Caco-2 (cell line): ENCODE data around the gene DCPS. TPM values are rescaled to one million over a fixed set of nuclear protein-coding genes. Genes with fewer than 3 reads are reported as not detected.
A peak's percentile ranks its signal among the peaks of the same experiment; 100 is the strongest.

Experiments
- BruUV-seq: library from RNA; stranded (reverse); fragments of 400-500 nt; replicated peaks from 2 replicates; lab custom pipeline; 2021; lab: Mats Ljungman, UMichigan
- CTCF ChIA-PET: fragments of 300-600 bp; sonication (Branson Sonifier 250); formaldehyde crosslinking; loops from one replicate; lab custom pipeline; 2022; ENCODE audit warnings: antibody characterized with exemption; lab: Charles Lee
- POLR2A ChIA-PET: fragments of 300-600 bp; sonication (Branson Sonifier 250); formaldehyde crosslinking; loops from one replicate; lab custom pipeline; 2022; ENCODE audit warnings: antibody characterized with exemption; lab: Charles Lee
- DNase-seq, 2 experiments: peaks; one replicate each; pipeline versions ENCODE4 v3.0.0 to v3.0.0-alpha.2; 2020 to 2022
- H3K27me3 ChIP-seq: replicated peaks from 2 replicates; pipeline ENCODE4 v1.6.0; 2011; ENCODE audit warnings: low read length; ENCODE audit not compliant: control insufficient read depth, insufficient read depth
- H3K36me3 ChIP-seq: 2 replicates; pipeline ENCODE4 v1.5.1; 2011; ENCODE audit warnings: low read length; ENCODE audit not compliant: control insufficient read depth, insufficient read depth
- H3K4me1 ChIP-seq: fragments of 250-450 bp; sonication (Bioruptor Pico); 2 replicates; pipeline ENCODE4 v1.5.1; 2020; ENCODE audit warnings: mild to moderate bottlenecking
- H3K4me3 ChIP-seq: 2 replicates; pipeline ENCODE4 v1.5.1; 2011; ENCODE audit warnings: low read depth, mild to moderate bottlenecking, control low read depth, low read length
- H3K9me3 ChIP-seq: fragments of 250-450 bp; sonication (Bioruptor Pico); 2 replicates; pipeline ENCODE4 v1.5.1; 2020; ENCODE audit warnings: mild to moderate bottlenecking, moderate library complexity
- H3K27ac Mint-ChIP-seq: one replicate; pipeline ENCODE4 v1.8.0; 2022; ENCODE audit warnings: mixed read lengths; ENCODE audit not compliant: unreplicated experiment
- H3K27me3 Mint-ChIP-seq: one replicate; pipeline ENCODE4 v1.8.0; 2022; ENCODE audit warnings: mixed read lengths; ENCODE audit not compliant: insufficient read depth, unreplicated experiment
- H3K36me3 Mint-ChIP-seq: one replicate; pipeline ENCODE4 v1.8.0; 2022; ENCODE audit warnings: mild to moderate bottlenecking, mixed read lengths; ENCODE audit not compliant: insufficient read depth, unreplicated experiment
- H3K4me1 Mint-ChIP-seq: one replicate; pipeline ENCODE4 v1.8.0; 2022; ENCODE audit warnings: low read depth, mixed read lengths; ENCODE audit not compliant: unreplicated experiment
- H3K4me3 Mint-ChIP-seq: one replicate; pipeline ENCODE4 v1.8.0; 2022; ENCODE audit warnings: mild to moderate bottlenecking, moderate library complexity, mixed read lengths; ENCODE audit not compliant: unreplicated experiment
- H3K9me3 Mint-ChIP-seq: one replicate; pipeline ENCODE4 v1.8.0; 2022; ENCODE audit warnings: mixed read lengths; ENCODE audit not compliant: unreplicated experiment
- intact Hi-C: fragments of 100-400 bp; cut with micrococcal nuclease; formaldehyde crosslinking; loops from one replicate; pipeline ENCODE4 v1.10.0; 2022; ENCODE audit not compliant: unreplicated experiment
- total RNA-seq: library from RNA; stranded (reverse); gene quantifications from 2 replicates; pipeline ENCODE4 v1.2.3, GENCODE V29; 2022
- TF ChIP-seq, protein P1 (sequence below), 2 experiments: fragments of 200-600 bp in 1 of 2; IDR thresholded peaks; 1 replicate in 1 of 2; 2 replicates in 1 of 2; pipeline versions ENCODE4 v1.5.1 to v1.8.0; 2011 to 2022; ENCODE audit warnings: antibody characterized with exemption in 1 of 2, control low read depth in 1 of 2, inconsistent platforms in 1 of 2, low read depth in 1 of 2, low read length in 1 of 2, mild to moderate bottlenecking in 1 of 2, moderate library complexity in 1 of 2; ENCODE audit not compliant: insufficient read depth in 1 of 2, severe bottlenecking in 1 of 2, unreplicated experiment in 1 of 2

The DCPS gene
- total RNA-seq, 1 experiment from 2014 or later = 40.4 TPM

DNA sequence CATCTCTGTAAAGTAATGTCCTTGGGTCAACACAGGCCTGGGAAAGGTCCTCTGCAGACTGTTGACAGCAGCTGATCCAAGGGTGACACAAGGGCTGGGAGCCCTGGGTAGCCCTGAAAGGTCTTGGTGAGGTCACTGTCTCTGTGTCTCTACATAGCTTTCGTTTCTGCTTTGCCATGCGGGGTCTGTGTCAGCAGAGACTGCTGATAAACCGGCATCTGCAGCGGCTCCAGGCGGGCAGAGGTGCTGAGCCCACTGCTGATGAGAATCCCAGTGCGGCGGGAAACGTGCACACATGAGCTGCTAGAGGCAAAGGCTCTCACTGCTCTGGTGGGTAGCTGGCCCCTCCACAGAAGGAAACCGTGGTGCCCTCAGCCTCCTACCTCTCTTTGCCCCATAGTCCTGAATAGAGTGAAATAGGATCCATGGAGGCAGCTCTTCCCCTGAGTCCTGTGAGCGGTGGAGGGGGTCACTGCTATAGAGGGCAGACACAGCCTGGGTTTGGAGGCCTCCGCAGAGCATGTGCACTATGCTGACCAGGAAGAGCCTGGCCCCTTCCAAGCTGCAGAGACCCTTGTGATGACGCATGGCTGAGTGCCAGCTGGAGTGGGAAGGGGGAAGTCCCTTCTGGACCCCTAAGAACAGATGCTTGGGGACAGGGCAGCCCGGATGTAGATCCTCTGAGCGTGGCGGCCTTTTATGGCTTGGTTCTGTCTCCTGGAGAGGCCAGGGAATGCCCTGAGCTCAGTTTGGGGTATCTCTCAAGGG lies 33.8 kb downstream of the DCPS start:
- intact Hi-C loops = no loop called here
- no peak overlapping the region for H3K4me3 Mint-ChIP-seq
- H3K4me1 Mint-ChIP-seq = peaks cover 11% of the 10 kb centered on the region
- Histone ChIP-seq H3K27me3 (no peaks in the 10 kb centered on the region), H3K9me3 (no peaks in the 10 kb centered on the region), H3K4me3 (no peak overlapping the region), H3K4me1 (peaks cover 17% of the 10 kb centered on the region; the same call in 1 of the 2 replicates), H3K36me3 (0 out of 2 replicates have a peak, but pooled peaks cover 2% of the 10 kb centered on the region)
- H3K27ac Mint-ChIP-seq = no peak overlapping the region
- H3K36me3 Mint-ChIP-seq = peaks cover 13% of the 10 kb centered on the region
- H3K9me3 Mint-ChIP-seq = no peaks in the 10 kb centered on the region
- CTCF ChIA-PET = interaction anchor here (0.6 to 1.6 kb wide), 2 partner anchors 11 to 28 kb away, joined by 3 read pairs; no protein-coding TSS in a partner anchor
- TF ChIP-seq, protein P1, sequence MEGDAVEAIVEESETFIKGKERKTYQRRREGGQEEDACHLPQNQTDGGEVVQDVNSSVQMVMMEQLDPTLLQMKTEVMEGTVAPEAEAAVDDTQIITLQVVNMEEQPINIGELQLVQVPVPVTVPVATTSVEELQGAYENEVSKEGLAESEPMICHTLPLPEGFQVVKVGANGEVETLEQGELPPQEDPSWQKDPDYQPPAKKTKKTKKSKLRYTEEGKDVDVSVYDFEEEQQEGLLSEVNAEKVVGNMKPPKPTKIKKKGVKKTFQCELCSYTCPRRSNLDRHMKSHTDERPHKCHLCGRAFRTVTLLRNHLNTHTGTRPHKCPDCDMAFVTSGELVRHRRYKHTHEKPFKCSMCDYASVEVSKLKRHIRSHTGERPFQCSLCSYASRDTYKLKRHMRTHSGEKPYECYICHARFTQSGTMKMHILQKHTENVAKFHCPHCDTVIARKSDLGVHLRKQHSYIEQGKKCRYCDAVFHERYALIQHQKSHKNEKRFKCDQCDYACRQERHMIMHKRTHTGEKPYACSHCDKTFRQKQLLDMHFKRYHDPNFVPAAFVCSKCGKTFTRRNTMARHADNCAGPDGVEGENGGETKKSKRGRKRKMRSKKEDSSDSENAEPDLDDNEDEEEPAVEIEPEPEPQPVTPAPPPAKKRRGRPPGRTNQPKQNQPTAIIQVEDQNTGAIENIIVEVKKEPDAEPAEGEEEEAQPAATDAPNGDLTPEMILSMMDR (IDR thresholded peaks at IDR 0.05; ENCODE audit: insufficient read depth in 1 of 2, low read depth in 1 of 2, low read length in 1 of 2, severe bottlenecking in 1 of 2, unreplicated experiment in 1 of 2) = no peak
- BruUV-seq = no TSS peak
- DNase-seq = no peak
- H3K27me3 Mint-ChIP-seq = no peaks in the 10 kb centered on the region
- POLR2A ChIA-PET = no interaction called here

GRCh38 chr11:126338346-126339055 lies 34.6 kb downstream of the DCPS start:
- Mint-ChIP-seq H3K27me3 (no peaks in the 10 kb centered on the region), H3K36me3 (peaks cover 10% of the 10 kb centered on the region), H3K9me3 (no peaks in the 10 kb centered on the region), H3K4me1 (peaks cover 5% of the 10 kb centered on the region), H3K4me3 (no peak overlapping the region), H3K27ac (peak overlapping the region; percentile 21)
- Histone ChIP-seq H3K36me3 (0 out of 2 replicates have a peak, but pooled peaks cover 2% of the 10 kb centered on the region), H3K4me3 (no peak overlapping the region), H3K27me3 (no peaks in the 10 kb centered on the region), H3K9me3 (no peaks in the 10 kb centered on the region), H3K4me1 (peaks cover 11% of the 10 kb centered on the region; the same call in 1 of the 2 replicates)
- intact Hi-C loops = no loop called here
- CTCF ChIA-PET = interaction anchor here (0.6 kb wide), 1 partner anchor 10 kb away, joined by 3 read pairs; no protein-coding TSS in a partner anchor
- BruUV-seq = no TSS peak
- POLR2A ChIA-PET = no interaction called here
- no peak for DNase-seq
- TF ChIP-seq, protein P1 (IDR thresholded peaks at IDR 0.05; ENCODE audit: insufficient read depth in 1 of 2, low read depth in 1 of 2, low read length in 1 of 2, severe bottlenecking in 1 of 2, unreplicated experiment in 1 of 2) = no peak

DNA sequence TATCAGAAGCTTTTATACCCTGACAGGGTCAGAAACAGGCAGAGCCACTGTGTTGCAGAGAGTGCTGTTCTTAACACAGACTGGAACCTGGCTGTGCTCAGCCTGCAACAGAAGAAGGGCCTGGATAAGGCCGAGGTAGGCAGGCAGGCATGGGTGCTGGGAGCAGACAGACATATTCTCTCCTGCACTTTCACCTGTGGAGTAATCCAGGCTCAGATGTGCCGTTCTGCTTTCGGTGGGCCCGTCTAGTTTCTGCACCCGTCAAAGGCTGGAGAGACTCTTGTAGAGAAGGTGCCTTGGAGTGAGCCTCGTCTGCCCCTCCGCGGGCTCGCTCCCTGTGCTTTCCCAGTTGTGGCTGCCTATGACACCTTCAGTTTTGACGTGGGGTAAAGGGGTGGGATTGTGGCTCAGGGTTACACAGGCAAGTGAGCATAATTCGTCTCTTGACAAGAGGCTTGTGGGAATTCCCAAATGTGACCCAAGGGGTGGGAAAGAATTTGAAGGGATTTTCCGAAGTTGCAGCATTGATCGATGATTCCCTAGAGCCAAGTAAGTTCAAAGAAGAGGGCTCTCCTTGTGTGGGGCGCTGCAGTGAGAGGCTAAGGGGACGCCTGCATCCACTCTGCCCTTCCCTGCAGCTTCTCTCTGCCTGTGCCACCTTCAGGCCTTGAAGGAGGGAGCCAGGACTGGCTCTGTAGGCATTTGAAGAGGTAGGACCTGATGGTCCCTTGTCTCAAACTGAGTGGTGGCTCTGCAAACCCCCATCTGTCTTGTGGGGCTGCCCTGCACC lies 35.4 kb downstream of the DCPS start:
- no peaks in the 10 kb centered on the region for H3K4me1 Mint-ChIP-seq
- Histone ChIP-seq H3K36me3 (0 out of 2 replicates have a peak, but pooled peaks cover 2% of the 10 kb centered on the region), H3K4me3 (no peak overlapping the region), H3K27me3 (no peaks in the 10 kb centered on the region), H3K4me1 (peaks cover 11% of the 10 kb centered on the region; the same call in 1 of the 2 replicates), H3K9me3 (no peaks in the 10 kb centered on the region)
- no peak for DNase-seq
- H3K27me3 Mint-ChIP-seq = no peaks in the 10 kb centered on the region
- BruUV-seq = no TSS peak
- H3K4me3 Mint-ChIP-seq = no peak overlapping the region
- intact Hi-C loops = no loop called here
- peaks cover 10% of the 10 kb centered on the region for H3K36me3 Mint-ChIP-seq
- no peaks in the 10 kb centered on the region for H3K9me3 Mint-ChIP-seq
- CTCF ChIA-PET = no interaction called here
- POLR2A ChIA-PET = no interaction called here
- TF ChIP-seq, protein P1 (IDR thresholded peaks at IDR 0.05; ENCODE audit: insufficient read depth in 1 of 2, low read depth in 1 of 2, low read length in 1 of 2, severe bottlenecking in 1 of 2, unreplicated experiment in 1 of 2) = no peak
- H3K27ac Mint-ChIP-seq = peak overlapping the region; percentile 21
